ENCODE data around the gene GRIN1. TPM values are rescaled to one million over a fixed set of nuclear protein-coding genes. Genes with fewer than 3 reads are reported as not detected.

Gene GRIN1
- total and polyA plus RNA-seq, 2 donors (not counting 1 experiment from before 2014, with no cell fraction given): 0.04 TPM; not detected in 1

Small RNA genes lying within 50 kb of the gene (small RNA-seq; reads per million reads assigned to genes)
- gene MIR3621 (ENCODE audit: insufficient read length, low read depth, low replicate concordance): not detected
- not detected for gene RF00153 (ENCODE audit: insufficient read length, low read depth, low replicate concordance)

Other genes starting within 250 kb of the GRIN1 start
Only the 30 nearest of the 31 such genes appear.
- 1.7 and 2.8 TPM in 2 replicates for gene C8G, start 193.9 kb upstream of the GRIN1 start, total RNA-seq
- 0.65 and 2.8 TPM in 2 replicates for gene C8G, start 193.9 kb upstream of the GRIN1 start, polyA plus RNA-seq
- 1.9 and 2.6 TPM in 2 replicates for gene LCN12, start 186.9 kb upstream of the GRIN1 start, total RNA-seq
- 1.5 and 2.4 TPM in 2 replicates for gene LCN12, start 186.9 kb upstream of the GRIN1 start, polyA plus RNA-seq
- not detected in 2 replicates for gene PTGDS, start 161.7 kb upstream of the GRIN1 start, total RNA-seq
- 0.13 and 0.25 TPM in 2 replicates for gene PTGDS, start 161.7 kb upstream of the GRIN1 start, polyA plus RNA-seq
- gene LCNL1, start 156.2 kb upstream of the GRIN1 start, total RNA-seq: not detected in 2 replicates
- 0.06 TPM in 1 of 2 replicates, not detected in the other for gene LCNL1, start 156.2 kb upstream of the GRIN1 start, polyA plus RNA-seq
- gene PAXX, start 146.7 kb upstream of the GRIN1 start, total RNA-seq: 73.0 and 74.8 TPM in 2 replicates
- 126 and 167 TPM in 2 replicates for gene PAXX, start 146.7 kb upstream of the GRIN1 start, polyA plus RNA-seq
- 1.1 TPM in 2 replicates for gene CLIC3, start 142.6 kb upstream of the GRIN1 start, total RNA-seq
- 1.9 and 2.1 TPM in 2 replicates for gene CLIC3, start 142.6 kb upstream of the GRIN1 start, polyA plus RNA-seq
- 29.1 and 30.7 TPM in 2 replicates for gene ABCA2, start 110.9 kb upstream of the GRIN1 start, total RNA-seq
- 61.1 and 63.1 TPM in 2 replicates for gene ABCA2, start 110.9 kb upstream of the GRIN1 start, polyA plus RNA-seq
- gene FUT7, start 107.1 kb upstream of the GRIN1 start, total RNA-seq: 7.0 and 8.2 TPM in 2 replicates
- gene FUT7, start 107.1 kb upstream of the GRIN1 start, polyA plus RNA-seq: 2.6 and 7.3 TPM in 2 replicates
- 0.17 and 0.39 TPM in 2 replicates for gene NPDC1, start 93.0 kb upstream of the GRIN1 start, total RNA-seq
- gene NPDC1, start 93.0 kb upstream of the GRIN1 start, polyA plus RNA-seq: 0.19 and 3.0 TPM in 2 replicates
- not detected in 2 replicates for gene ENTPD2, start 85.1 kb upstream of the GRIN1 start, total RNA-seq
- not detected in 2 replicates for gene ENTPD2, start 85.1 kb upstream of the GRIN1 start, polyA plus RNA-seq
- 0.39 and 0.73 TPM in 2 replicates for gene SAPCD2, start 68.6 kb upstream of the GRIN1 start, total RNA-seq
- 0.45 and 0.69 TPM in 2 replicates for gene SAPCD2, start 68.6 kb upstream of the GRIN1 start, polyA plus RNA-seq
- gene UAP1L1, start 61.6 kb upstream of the GRIN1 start, total RNA-seq: 47.6 and 55.8 TPM in 2 replicates
- 29.1 and 38.1 TPM in 2 replicates for gene UAP1L1, start 61.6 kb upstream of the GRIN1 start, polyA plus RNA-seq
- 68.4 and 80.9 TPM in 2 replicates for gene MAN1B1, start 52.2 kb upstream of the GRIN1 start, total RNA-seq
- gene MAN1B1, start 52.2 kb upstream of the GRIN1 start, polyA plus RNA-seq: 47.0 and 53.1 TPM in 2 replicates
- gene DPP7, start 24.4 kb upstream of the GRIN1 start, total RNA-seq: 324 and 335 TPM in 2 replicates
- gene DPP7, start 24.4 kb upstream of the GRIN1 start, polyA plus RNA-seq: 506 and 546 TPM in 2 replicates
- not detected in 2 replicates for gene LRRC26, start 30.9 kb downstream of the GRIN1 start, total RNA-seq
- not detected in 2 replicates for gene LRRC26, start 30.9 kb downstream of the GRIN1 start, polyA plus RNA-seq
- gene TMEM210, start 32.9 kb downstream of the GRIN1 start, total RNA-seq: not detected in 2 replicates
- not detected in 2 replicates for gene TMEM210, start 32.9 kb downstream of the GRIN1 start, polyA plus RNA-seq
- 121 and 129 TPM in 2 replicates for gene ANAPC2, start 49.4 kb downstream of the GRIN1 start, total RNA-seq
- gene ANAPC2, start 49.4 kb downstream of the GRIN1 start, polyA plus RNA-seq: 127 and 138 TPM in 2 replicates
- 52.9 and 53.6 TPM in 2 replicates for gene SSNA1, start 49.5 kb downstream of the GRIN1 start, total RNA-seq
- 99.0 and 129 TPM in 2 replicates for gene SSNA1, start 49.5 kb downstream of the GRIN1 start, polyA plus RNA-seq
- 16.3 and 19.3 TPM in 2 replicates for gene TPRN, start 61.6 kb downstream of the GRIN1 start, total RNA-seq
- 5.7 and 6.4 TPM in 2 replicates for gene TPRN, start 61.6 kb downstream of the GRIN1 start, polyA plus RNA-seq
- gene TMEM203, start 66.5 kb downstream of the GRIN1 start, total RNA-seq: 35.7 and 38.0 TPM in 2 replicates
- gene TMEM203, start 66.5 kb downstream of the GRIN1 start, polyA plus RNA-seq: 16.1 and 20.6 TPM in 2 replicates
- 37.3 and 40.9 TPM in 2 replicates for gene NDOR1, start 66.5 kb downstream of the GRIN1 start, total RNA-seq
- 36.4 and 37.6 TPM in 2 replicates for gene NDOR1, start 66.5 kb downstream of the GRIN1 start, polyA plus RNA-seq
- 1.1 and 1.4 TPM in 2 replicates for gene RNF208, start 83.1 kb downstream of the GRIN1 start, total RNA-seq
- 0.97 and 1.1 TPM in 2 replicates for gene RNF208, start 83.1 kb downstream of the GRIN1 start, polyA plus RNA-seq
- 0.22 and 0.32 TPM in 2 replicates for gene CYSRT1, start 86.0 kb downstream of the GRIN1 start, total RNA-seq
- 0.51 and 0.68 TPM in 2 replicates for gene CYSRT1, start 86.0 kb downstream of the GRIN1 start, polyA plus RNA-seq
- gene RNF224, start 88.3 kb downstream of the GRIN1 start, total RNA-seq: not detected in 2 replicates
- gene RNF224, start 88.3 kb downstream of the GRIN1 start, polyA plus RNA-seq: not detected in 2 replicates
- gene SLC34A3, start 91.7 kb downstream of the GRIN1 start, total RNA-seq: not detected in 2 replicates
- not detected in 2 replicates for gene SLC34A3, start 91.7 kb downstream of the GRIN1 start, polyA plus RNA-seq
- gene TUBB4B, start 102.1 kb downstream of the GRIN1 start, total RNA-seq: 110 and 111 TPM in 2 replicates
- 245 and 261 TPM in 2 replicates for gene TUBB4B, start 102.1 kb downstream of the GRIN1 start, polyA plus RNA-seq
- gene STPG3, start 112.1 kb downstream of the GRIN1 start, total RNA-seq: not detected in 2 replicates
- not detected in 2 replicates for gene STPG3, start 112.1 kb downstream of the GRIN1 start, polyA plus RNA-seq
- 55.8 and 56.9 TPM in 2 replicates for gene NELFB, start 116.2 kb downstream of the GRIN1 start, total RNA-seq
- gene NELFB, start 116.2 kb downstream of the GRIN1 start, polyA plus RNA-seq: 47.1 and 53.7 TPM in 2 replicates
- gene TOR4A, start 138.6 kb downstream of the GRIN1 start, total RNA-seq: 12.7 and 15.3 TPM in 2 replicates
- gene TOR4A, start 138.6 kb downstream of the GRIN1 start, polyA plus RNA-seq: 6.0 and 8.3 TPM in 2 replicates
- 11.4 and 11.5 TPM in 2 replicates for gene NRARP, start 163.1 kb downstream of the GRIN1 start, total RNA-seq
- gene NRARP, start 163.1 kb downstream of the GRIN1 start, polyA plus RNA-seq: 4.3 and 5.7 TPM in 2 replicates